ENCODE results near the gene RBPJ.
A peak's percentile ranks its signal among the peaks of the same experiment; 100 is the strongest.

Gene RBPJ

GRCh38 chr4:26455571-26455970 lies 134.8 kb downstream of the RBPJ start:
- no peak overlapping the region for H3K4me3 ChIP-seq (ENCODE audit: low read depth, low read length)
- DNase-seq (ENCODE audit: low read depth): no peak
- TF ChIP-seq, protein P1, sequence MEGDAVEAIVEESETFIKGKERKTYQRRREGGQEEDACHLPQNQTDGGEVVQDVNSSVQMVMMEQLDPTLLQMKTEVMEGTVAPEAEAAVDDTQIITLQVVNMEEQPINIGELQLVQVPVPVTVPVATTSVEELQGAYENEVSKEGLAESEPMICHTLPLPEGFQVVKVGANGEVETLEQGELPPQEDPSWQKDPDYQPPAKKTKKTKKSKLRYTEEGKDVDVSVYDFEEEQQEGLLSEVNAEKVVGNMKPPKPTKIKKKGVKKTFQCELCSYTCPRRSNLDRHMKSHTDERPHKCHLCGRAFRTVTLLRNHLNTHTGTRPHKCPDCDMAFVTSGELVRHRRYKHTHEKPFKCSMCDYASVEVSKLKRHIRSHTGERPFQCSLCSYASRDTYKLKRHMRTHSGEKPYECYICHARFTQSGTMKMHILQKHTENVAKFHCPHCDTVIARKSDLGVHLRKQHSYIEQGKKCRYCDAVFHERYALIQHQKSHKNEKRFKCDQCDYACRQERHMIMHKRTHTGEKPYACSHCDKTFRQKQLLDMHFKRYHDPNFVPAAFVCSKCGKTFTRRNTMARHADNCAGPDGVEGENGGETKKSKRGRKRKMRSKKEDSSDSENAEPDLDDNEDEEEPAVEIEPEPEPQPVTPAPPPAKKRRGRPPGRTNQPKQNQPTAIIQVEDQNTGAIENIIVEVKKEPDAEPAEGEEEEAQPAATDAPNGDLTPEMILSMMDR (conservative IDR thresholded peaks at IDR 0.05; ENCODE audit: low read depth, low read length): no peak

DNA sequence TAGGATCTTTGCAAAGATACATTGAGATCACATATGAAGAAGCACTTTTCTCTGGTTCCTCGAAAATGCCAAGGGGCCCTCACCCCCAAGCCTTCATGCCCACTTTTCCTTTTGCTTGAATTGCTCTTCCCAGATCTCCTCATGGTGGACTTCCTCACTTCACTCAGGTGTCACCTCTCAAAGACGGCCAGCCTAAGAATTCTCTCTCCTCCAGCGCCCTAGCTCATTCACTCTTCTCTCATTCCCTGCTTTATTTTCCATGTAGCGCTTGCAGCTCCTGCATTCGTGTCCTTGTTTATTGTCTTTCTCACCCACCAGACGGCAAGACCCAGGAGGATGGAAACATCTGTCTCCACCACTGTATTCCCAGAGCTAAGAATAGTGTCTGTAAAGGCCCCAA lies 136.6 kb downstream of the RBPJ start:
- no peak for DNase-seq (ENCODE audit: low read depth)
- TF ChIP-seq, protein P1 (conservative IDR thresholded peaks at IDR 0.05; ENCODE audit: low read depth, low read length): no peak
- H3K4me3 ChIP-seq (ENCODE audit: low read depth, low read length): no peak overlapping the region

- H3K4me3 ChIP-seq (ENCODE audit: low read depth, low read length): no peak overlapping the region
- DNase-seq (ENCODE audit: low read depth): peak; percentile 80
- TF ChIP-seq, protein P1 (conservative IDR thresholded peaks at IDR 0.05; ENCODE audit: low read depth, low read length): peak; percentile 30
Measured at GRCh38 chr4:26458157-26458561, 137.3 kb downstream of the RBPJ start.

DNA sequence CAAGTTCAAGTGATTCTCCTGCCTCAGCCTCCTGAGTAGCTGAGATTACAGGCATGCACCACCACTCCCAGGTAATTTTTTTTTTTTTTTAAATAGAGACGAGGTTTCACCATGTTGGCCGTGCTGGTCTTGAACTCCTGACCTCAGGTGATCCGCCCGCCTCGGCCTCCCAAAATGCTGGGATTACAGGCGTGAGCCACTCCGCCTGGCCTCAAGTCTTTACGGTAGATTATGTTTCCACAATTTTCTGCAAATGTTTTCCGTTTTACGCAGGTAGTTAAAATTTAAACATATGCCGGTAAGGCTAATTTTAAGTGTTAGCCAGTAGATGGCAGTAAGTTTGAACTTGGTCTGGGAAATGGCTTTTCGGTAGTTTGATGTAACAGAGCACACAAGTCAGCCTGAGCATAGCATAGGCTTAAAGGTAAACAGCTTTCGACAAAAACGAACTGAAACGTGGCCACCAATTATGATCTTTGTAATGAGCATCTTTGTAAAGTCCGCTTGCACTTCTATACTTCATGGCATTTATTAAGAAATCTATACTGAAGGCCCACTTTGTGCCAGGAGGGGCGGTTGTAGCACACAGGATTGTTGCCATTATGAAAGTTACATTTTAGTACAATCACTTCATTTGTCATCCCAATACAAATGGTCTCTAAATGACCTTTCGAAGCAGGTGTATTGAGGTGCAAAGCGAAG lies 138.4 kb downstream of the RBPJ start:
- TF ChIP-seq, protein P1 (conservative IDR thresholded peaks at IDR 0.05; ENCODE audit: low read depth, low read length): peak; percentile 71
- DNase-seq (ENCODE audit: low read depth): peak; percentile 87
- no peak overlapping the region for H3K4me3 ChIP-seq (ENCODE audit: low read depth, low read length)

- TF ChIP-seq, protein P1 (conservative IDR thresholded peaks at IDR 0.05; ENCODE audit: low read depth, low read length): no peak
- no peak for DNase-seq (ENCODE audit: low read depth)
- no peak overlapping the region for H3K4me3 ChIP-seq (ENCODE audit: low read depth, low read length)
Measured at GRCh38 chr4:26459756-26460530, 139.1 kb downstream of the RBPJ start.

- H3K4me3 ChIP-seq (ENCODE audit: low read depth, low read length): no peak overlapping the region
- no peak for DNase-seq (ENCODE audit: low read depth)
- TF ChIP-seq, protein P1 (conservative IDR thresholded peaks at IDR 0.05; ENCODE audit: low read depth, low read length): no peak
Measured at GRCh38 chr4:26462874-26463273, 142.1 kb downstream of the RBPJ start.
